Mucosa of stomach (tissue), 1 donor: Measurements from ENCODE around the gene KCNB1.

ENCODE experiments used
- H3K27me3 ChIP-seq: one replicate; pipeline ENCODE4 v1.7.0; 2013; ENCODE audit warnings: mild to moderate bottlenecking, low read length; ENCODE audit not compliant: control insufficient read depth, insufficient read depth
- H3K36me3 ChIP-seq: one replicate; pipeline ENCODE4 v1.7.0; 2013; ENCODE audit warnings: low read length; ENCODE audit not compliant: control insufficient read depth, insufficient read depth
- H3K4me1 ChIP-seq: one replicate; pipeline ENCODE4 v1.7.0; 2013; ENCODE audit warnings: mild to moderate bottlenecking, low read length; ENCODE audit not compliant: control insufficient read depth, insufficient read depth
- H3K4me3 ChIP-seq: one replicate; pipeline ENCODE4 v1.7.0; 2013; ENCODE audit warnings: low read length
- H3K9ac ChIP-seq: one replicate; pipeline ENCODE4 v1.7.0; 2013; ENCODE audit warnings: mild to moderate bottlenecking, low read length, moderate library complexity
- H3K9me3 ChIP-seq: one replicate; pipeline ENCODE4 v1.7.0; 2013; ENCODE audit warnings: mild to moderate bottlenecking, low read length, moderate library complexity; ENCODE audit not compliant: control insufficient read depth
- donor health status: Pancreatic carcinoma.

KCNB1 gene

GRCh38 chr20:49461894-49462620 is 20.4 kb downstream of the KCNB1 start:
- Histone ChIP-seq H3K4me3 (no peak overlapping the region), H3K36me3 (no peaks in the 10 kb centered on the region), H3K27me3 (no peaks in the 10 kb centered on the region), H3K9me3 (no peaks in the 10 kb centered on the region), H3K4me1 (no peaks in the 10 kb centered on the region), H3K9ac (no peak overlapping the region)

GRCh38 chr20:49460916-49461315 is 21.6 kb downstream of the KCNB1 start:
- Histone ChIP-seq H3K9me3 (no peaks in the 10 kb centered on the region), H3K36me3 (no peaks in the 10 kb centered on the region), H3K27me3 (no peaks in the 10 kb centered on the region), H3K4me1 (no peaks in the 10 kb centered on the region), H3K9ac (no peak overlapping the region), H3K4me3 (no peak overlapping the region)

DNA sequence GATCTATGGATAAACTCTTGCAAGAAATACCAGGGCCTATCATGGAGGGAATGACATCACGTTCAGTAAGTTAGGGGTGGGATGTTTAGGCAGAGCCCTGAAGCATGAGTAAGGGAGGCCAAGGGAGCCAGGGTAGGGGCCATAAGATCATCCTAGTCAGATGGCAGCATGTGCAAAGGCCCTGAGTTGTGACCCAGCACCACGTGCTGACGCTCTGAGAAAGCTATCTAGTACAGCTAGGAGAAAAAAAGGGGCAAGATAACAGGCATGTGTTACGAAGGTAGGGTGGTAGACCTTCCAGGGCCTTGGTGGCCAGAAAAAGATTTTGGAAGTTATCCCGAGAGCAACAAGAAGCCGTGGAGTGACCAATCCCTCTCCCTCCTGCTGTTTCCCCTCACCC is 22.3 kb downstream of the KCNB1 start:
- no peak overlapping the region for H3K9ac ChIP-seq
- no peak overlapping the region for H3K4me3 ChIP-seq
- H3K27me3 ChIP-seq, result no peaks in the 10 kb centered on the region
- no peaks in the 10 kb centered on the region for H3K9me3 ChIP-seq
- H3K4me1 ChIP-seq, result no peaks in the 10 kb centered on the region
- no peaks in the 10 kb centered on the region for H3K36me3 ChIP-seq

DNA sequence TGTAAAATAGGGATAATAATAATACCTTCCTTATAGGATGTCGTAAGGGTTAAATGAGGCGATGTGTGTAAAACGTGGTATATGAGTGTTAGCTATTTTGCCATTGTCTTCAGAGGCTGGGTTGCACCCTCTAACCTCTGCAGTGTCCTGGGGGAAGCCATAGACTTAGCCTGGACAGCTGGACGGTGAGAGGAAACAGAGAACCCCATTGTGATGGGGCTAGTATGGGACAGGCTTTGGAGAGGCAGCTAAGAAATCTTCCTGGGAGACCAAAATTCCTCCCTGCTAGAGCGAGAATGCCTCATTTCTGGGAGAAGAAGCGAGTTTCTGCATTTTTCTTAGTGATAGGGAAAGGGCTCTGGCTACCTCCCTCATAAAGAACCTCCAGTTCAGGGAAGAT is 22.8 kb downstream of the KCNB1 start:
- Histone ChIP-seq H3K27me3 (no peaks in the 10 kb centered on the region), H3K9me3 (no peaks in the 10 kb centered on the region), H3K9ac (no peak overlapping the region), H3K4me1 (no peaks in the 10 kb centered on the region), H3K4me3 (no peak overlapping the region), H3K36me3 (no peaks in the 10 kb centered on the region)

GRCh38 chr20:49457444-49457843 is 25.0 kb downstream of the KCNB1 start:
- no peak overlapping the region for H3K9ac ChIP-seq
- H3K4me1 ChIP-seq, result no peaks in the 10 kb centered on the region
- no peaks in the 10 kb centered on the region for H3K36me3 ChIP-seq
- H3K9me3 ChIP-seq, result no peaks in the 10 kb centered on the region
- no peak overlapping the region for H3K4me3 ChIP-seq
- no peaks in the 10 kb centered on the region for H3K27me3 ChIP-seq

GRCh38 chr20:49456646-49457045 is 25.8 kb downstream of the KCNB1 start:
- no peak overlapping the region for H3K4me3 ChIP-seq
- no peaks in the 10 kb centered on the region for H3K27me3 ChIP-seq
- no peaks in the 10 kb centered on the region for H3K4me1 ChIP-seq
- no peaks in the 10 kb centered on the region for H3K36me3 ChIP-seq
- H3K9ac ChIP-seq, result no peak overlapping the region
- H3K9me3 ChIP-seq, result no peaks in the 10 kb centered on the region

GRCh38 chr20:49455691-49456090 is 26.8 kb downstream of the KCNB1 start:
- Histone ChIP-seq H3K9me3 (no peaks in the 10 kb centered on the region), H3K36me3 (no peaks in the 10 kb centered on the region), H3K9ac (no peak overlapping the region), H3K4me1 (no peaks in the 10 kb centered on the region), H3K27me3 (no peaks in the 10 kb centered on the region), H3K4me3 (no peak overlapping the region)

- Histone ChIP-seq H3K36me3 (no peaks in the 10 kb centered on the region), H3K9ac (no peak overlapping the region), H3K4me1 (peaks cover 6% of the 10 kb centered on the region), H3K4me3 (no peak overlapping the region), H3K9me3 (no peaks in the 10 kb centered on the region), H3K27me3 (peaks cover 6% of the 10 kb centered on the region)
Measured at GRCh38 chr20:49452011-49452482, 30.4 kb downstream of the KCNB1 start.

DNA sequence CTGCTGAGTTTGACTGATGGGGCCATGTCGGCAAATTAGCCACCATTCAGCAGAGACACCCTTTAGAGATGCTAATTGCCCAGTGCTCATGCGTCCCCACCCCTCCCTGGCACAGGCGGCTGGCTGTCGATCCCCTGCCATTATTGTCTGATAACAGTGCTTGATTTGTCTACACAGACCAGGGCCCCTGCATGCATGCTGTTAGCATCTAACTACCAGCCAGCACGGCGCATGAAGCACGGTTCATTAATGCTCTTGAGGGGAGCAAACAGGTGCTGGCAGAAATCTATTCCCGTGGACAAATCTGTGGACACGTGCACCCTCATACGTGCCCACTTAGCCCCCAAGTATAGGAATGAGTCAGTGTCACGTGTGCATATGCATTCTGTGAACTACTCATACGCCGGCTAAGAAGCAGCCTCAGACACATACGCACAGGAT is 32.2 kb downstream of the KCNB1 start:
- no peaks in the 10 kb centered on the region for H3K36me3 ChIP-seq
- H3K27me3 ChIP-seq, result peaks cover 6% of the 10 kb centered on the region
- H3K9me3 ChIP-seq, result no peaks in the 10 kb centered on the region
- H3K4me1 ChIP-seq, result peaks cover 8% of the 10 kb centered on the region
- H3K4me3 ChIP-seq, result no peak overlapping the region
- H3K9ac ChIP-seq, result no peak overlapping the region

GRCh38 chr20:49448917-49449316 is 33.6 kb downstream of the KCNB1 start:
- H3K9me3 ChIP-seq, result no peaks in the 10 kb centered on the region
- no peaks in the 10 kb centered on the region for H3K36me3 ChIP-seq
- peaks cover 8% of the 10 kb centered on the region for H3K4me1 ChIP-seq
- H3K4me3 ChIP-seq, result no peak overlapping the region
- H3K9ac ChIP-seq, result no peak overlapping the region
- H3K27me3 ChIP-seq, result peaks cover 6% of the 10 kb centered on the region

DNA sequence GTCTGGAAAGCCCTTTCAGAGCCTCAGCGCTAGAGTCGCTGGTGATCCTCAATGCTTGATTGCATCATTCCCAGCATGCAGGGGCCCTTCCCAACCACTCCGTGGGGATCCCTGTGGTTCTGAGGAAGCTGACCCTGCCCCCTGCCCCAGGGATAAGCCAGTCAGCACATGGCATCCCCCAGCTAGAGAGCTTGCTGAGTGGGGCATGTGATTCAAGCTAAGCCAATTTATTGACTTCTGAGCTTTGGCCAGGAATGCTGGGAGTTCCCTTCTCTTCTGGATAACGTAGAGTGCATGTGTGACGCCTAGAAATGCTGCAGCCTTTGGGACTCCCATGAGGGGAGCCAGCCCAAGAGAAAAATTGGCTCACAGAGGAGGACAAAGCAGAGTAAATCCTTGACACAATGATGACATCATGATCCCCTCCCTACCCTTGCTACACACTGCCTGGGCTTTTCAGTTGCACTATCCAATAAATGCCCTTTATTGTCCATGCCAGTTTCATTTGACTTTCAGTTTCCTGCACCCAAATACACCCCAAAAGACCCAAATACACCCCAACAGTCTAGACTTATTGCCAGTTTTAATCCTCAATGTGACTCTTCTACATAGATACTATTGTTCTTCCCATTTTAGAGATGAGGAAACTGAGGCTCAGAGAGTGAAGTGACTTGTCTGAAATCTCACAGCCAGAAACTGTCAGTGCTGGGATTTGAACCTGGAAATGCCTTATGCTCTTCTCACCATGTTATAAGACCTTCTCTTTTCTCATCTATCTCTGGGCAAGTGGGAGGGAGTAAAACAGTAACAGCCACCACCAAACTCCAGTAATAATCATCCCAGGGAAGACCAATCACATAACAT is 34.3 kb downstream of the KCNB1 start:
- Histone ChIP-seq H3K4me1 (peaks cover 8% of the 10 kb centered on the region), H3K27me3 (peaks cover 6% of the 10 kb centered on the region), H3K9ac (no peak overlapping the region), H3K9me3 (no peaks in the 10 kb centered on the region), H3K4me3 (no peak overlapping the region), H3K36me3 (no peaks in the 10 kb centered on the region)

DNA sequence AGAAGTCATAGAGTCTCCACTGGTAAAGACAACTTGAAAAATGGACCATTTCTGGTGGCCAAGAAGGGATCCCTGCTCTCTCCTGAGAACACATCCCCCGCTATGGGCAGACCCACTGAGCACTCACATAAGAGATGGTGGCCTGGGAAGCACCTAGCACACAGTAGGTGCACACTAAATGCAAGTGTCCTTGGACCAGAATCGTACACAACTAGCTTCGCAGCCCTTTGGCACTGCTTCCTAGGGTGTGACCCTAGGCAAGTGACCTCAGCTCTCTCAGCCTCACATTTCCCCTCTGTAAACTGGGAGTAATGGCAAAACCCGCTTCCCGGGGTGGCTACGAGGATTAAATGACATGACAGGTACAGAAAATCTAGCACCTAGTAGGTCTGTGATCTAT is 35.1 kb downstream of the KCNB1 start:
- no peak overlapping the region for H3K9ac ChIP-seq
- H3K27me3 ChIP-seq, result peaks cover 6% of the 10 kb centered on the region
- no peak overlapping the region for H3K4me3 ChIP-seq

More for the DNA sequence above, 35.1 kb downstream of the KCNB1 start:
- Histone ChIP-seq H3K9me3 (no peaks in the 10 kb centered on the region), H3K4me1 (peaks cover 8% of the 10 kb centered on the region), H3K36me3 (no peaks in the 10 kb centered on the region)
